ENCODE measurements around the gene SACM1L.

DNA sequence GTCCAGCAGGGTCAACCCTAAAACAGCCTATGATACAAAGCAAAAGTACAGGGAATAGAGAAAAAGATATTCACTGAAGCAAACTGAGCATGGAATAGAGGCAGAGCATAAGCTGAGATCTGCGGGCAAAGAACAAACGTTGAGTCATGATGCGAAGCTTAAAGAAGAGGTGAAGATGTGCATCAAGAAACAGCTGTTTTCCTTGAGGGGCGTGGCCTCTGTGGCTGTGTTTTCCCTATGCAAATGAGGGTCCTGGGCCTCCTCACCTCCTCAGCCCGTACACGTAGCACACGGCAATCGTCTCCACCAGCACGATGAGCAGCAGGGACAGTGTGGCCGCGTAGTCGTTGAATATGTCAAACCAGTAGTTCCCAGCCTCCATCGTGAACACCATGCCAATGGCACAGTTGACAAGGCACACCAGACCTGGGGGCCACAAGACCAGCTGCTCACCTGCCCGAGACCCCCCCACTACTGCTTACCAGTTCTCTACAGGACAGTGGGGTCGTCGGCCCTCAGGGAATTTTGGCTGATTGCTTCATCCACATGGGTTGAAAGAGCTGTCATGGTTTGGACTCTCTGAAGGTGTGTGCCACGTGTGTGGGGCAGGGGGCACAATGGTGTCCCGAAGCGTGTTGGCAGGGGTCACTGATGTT, 73.6 kb downstream of the SACM1L start:
- TF ChIP-seq, protein P1, sequence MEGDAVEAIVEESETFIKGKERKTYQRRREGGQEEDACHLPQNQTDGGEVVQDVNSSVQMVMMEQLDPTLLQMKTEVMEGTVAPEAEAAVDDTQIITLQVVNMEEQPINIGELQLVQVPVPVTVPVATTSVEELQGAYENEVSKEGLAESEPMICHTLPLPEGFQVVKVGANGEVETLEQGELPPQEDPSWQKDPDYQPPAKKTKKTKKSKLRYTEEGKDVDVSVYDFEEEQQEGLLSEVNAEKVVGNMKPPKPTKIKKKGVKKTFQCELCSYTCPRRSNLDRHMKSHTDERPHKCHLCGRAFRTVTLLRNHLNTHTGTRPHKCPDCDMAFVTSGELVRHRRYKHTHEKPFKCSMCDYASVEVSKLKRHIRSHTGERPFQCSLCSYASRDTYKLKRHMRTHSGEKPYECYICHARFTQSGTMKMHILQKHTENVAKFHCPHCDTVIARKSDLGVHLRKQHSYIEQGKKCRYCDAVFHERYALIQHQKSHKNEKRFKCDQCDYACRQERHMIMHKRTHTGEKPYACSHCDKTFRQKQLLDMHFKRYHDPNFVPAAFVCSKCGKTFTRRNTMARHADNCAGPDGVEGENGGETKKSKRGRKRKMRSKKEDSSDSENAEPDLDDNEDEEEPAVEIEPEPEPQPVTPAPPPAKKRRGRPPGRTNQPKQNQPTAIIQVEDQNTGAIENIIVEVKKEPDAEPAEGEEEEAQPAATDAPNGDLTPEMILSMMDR (IDR thresholded peaks at IDR 0.05; ENCODE audit: low read depth, low read length, missing input control), result no peak
- TF ChIP-seq, protein P2, sequence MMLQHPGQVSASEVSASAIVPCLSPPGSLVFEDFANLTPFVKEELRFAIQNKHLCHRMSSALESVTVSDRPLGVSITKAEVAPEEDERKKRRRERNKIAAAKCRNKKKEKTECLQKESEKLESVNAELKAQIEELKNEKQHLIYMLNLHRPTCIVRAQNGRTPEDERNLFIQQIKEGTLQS (IDR thresholded peaks at IDR 0.05), result no peak
- TF ChIP-seq JUND (IDR thresholded peaks at IDR 0.05) (no peak), YY1 (IDR thresholded peaks at IDR 0.05) (no peak), SP1 (IDR thresholded peaks at IDR 0.05) (no peak), EGR1 (IDR thresholded peaks at IDR 0.05; ENCODE audit: low read depth in 2 of 2) (no peak), GABPA (IDR thresholded peaks at IDR 0.05 in 1 of 2, conservative IDR thresholded peaks at IDR 0.05 in 1 of 2) (no peak), RXRA (IDR thresholded peaks at IDR 0.05) (no peak), RAD21 (IDR thresholded peaks at IDR 0.05) (no peak), HNF4A (conservative IDR thresholded peaks at IDR 0.05) (no peak)
- TF ChIP-seq, protein P3, sequence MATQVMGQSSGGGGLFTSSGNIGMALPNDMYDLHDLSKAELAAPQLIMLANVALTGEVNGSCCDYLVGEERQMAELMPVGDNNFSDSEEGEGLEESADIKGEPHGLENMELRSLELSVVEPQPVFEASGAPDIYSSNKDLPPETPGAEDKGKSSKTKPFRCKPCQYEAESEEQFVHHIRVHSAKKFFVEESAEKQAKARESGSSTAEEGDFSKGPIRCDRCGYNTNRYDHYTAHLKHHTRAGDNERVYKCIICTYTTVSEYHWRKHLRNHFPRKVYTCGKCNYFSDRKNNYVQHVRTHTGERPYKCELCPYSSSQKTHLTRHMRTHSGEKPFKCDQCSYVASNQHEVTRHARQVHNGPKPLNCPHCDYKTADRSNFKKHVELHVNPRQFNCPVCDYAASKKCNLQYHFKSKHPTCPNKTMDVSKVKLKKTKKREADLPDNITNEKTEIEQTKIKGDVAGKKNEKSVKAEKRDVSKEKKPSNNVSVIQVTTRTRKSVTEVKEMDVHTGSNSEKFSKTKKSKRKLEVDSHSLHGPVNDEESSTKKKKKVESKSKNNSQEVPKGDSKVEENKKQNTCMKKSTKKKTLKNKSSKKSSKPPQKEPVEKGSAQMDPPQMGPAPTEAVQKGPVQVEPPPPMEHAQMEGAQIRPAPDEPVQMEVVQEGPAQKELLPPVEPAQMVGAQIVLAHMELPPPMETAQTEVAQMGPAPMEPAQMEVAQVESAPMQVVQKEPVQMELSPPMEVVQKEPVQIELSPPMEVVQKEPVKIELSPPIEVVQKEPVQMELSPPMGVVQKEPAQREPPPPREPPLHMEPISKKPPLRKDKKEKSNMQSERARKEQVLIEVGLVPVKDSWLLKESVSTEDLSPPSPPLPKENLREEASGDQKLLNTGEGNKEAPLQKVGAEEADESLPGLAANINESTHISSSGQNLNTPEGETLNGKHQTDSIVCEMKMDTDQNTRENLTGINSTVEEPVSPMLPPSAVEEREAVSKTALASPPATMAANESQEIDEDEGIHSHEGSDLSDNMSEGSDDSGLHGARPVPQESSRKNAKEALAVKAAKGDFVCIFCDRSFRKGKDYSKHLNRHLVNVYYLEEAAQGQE (IDR thresholded peaks at IDR 0.05), result no peak
- TF ChIP-seq, protein P4, sequence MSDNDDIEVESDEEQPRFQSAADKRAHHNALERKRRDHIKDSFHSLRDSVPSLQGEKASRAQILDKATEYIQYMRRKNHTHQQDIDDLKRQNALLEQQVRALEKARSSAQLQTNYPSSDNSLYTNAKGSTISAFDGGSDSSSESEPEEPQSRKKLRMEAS (IDR thresholded peaks at IDR 0.05), result no peak

Measured in liver (tissue), 3 donors.